HG03103 (cell line): ENCODE data around the gene LPCAT1.
"Not testable (repeated sequence)": the region's sequence is repeated elsewhere in the genome, so short reads cannot be mapped to it uniquely, and the experiment has no call there.

Experiments
- ATAC-seq: cut with Tn5 transposase; IDR thresholded peaks from one replicate; pipeline ENCODE4 v1.9.1; 2021; ENCODE audit warnings: low read depth; ENCODE audit not compliant: unreplicated experiment

The LPCAT1 gene

GRCh38 chr5:1512541-1513291 lies 11.0 kb downstream of the LPCAT1 start:
- ATAC-seq = no peak

GRCh38 chr5:1511651-1512540 lies 11.9 kb downstream of the LPCAT1 start:
- ATAC-seq = no peak

GRCh38 chr5:1511048-1511447 lies 12.7 kb downstream of the LPCAT1 start:
- ATAC-seq = no peak

- ATAC-seq = no peak
These were observed 13.1 kb downstream of the LPCAT1 start for GRCh38 chr5:1510631-1511030.

- ATAC-seq = no peak
These were observed 13.6 kb downstream of the LPCAT1 start for GRCh38 chr5:1510151-1510561.

- ATAC-seq = no peak
These were observed 14.2 kb downstream of the LPCAT1 start for GRCh38 chr5:1509346-1510085.

- ATAC-seq = no peak
These were observed 15.0 kb downstream of the LPCAT1 start for GRCh38 chr5:1508659-1509290.

GRCh38 chr5:1507961-1508658 lies 15.7 kb downstream of the LPCAT1 start:
- no peak for ATAC-seq

GRCh38 chr5:1507457-1507856 lies 16.3 kb downstream of the LPCAT1 start:
- no peak for ATAC-seq

GRCh38 chr5:1507014-1507375 lies 16.8 kb downstream of the LPCAT1 start:
- no peak for ATAC-seq

GRCh38 chr5:1506242-1507013 lies 17.3 kb downstream of the LPCAT1 start:
- ATAC-seq = no peak

GRCh38 chr5:1505506-1506241 lies 18.1 kb downstream of the LPCAT1 start:
- no peak for ATAC-seq

GRCh38 chr5:1505089-1505488 lies 18.7 kb downstream of the LPCAT1 start:
- ATAC-seq = not testable (repeated sequence)

- no peak for ATAC-seq
These were observed 19.1 kb downstream of the LPCAT1 start for GRCh38 chr5:1504617-1505016.

GRCh38 chr5:1504069-1504595 lies 19.6 kb downstream of the LPCAT1 start:
- ATAC-seq = no peak

- ATAC-seq = no peak
These were observed 20.3 kb downstream of the LPCAT1 start for GRCh38 chr5:1503241-1504068.

- no peak for ATAC-seq
These were observed 21.0 kb downstream of the LPCAT1 start for GRCh38 chr5:1502737-1503120.
